ENCODE data around the gene DTX3.
"Not testable (repeated sequence)": the region's sequence is repeated elsewhere in the genome, so short reads cannot be mapped to it uniquely, and the experiment has no call there.

The DTX3 gene

GRCh38 chr12:57583008-57583831 lies 21.4 kb upstream of the DTX3 start:
- peak; percentile 55 to 56 for DNase-seq (ENCODE audit: low read depth in 2 of 2)

- no peak for DNase-seq (ENCODE audit: low read depth in 2 of 2)
Measured at GRCh38 chr12:57584050-57584449, 20.6 kb upstream of the DTX3 start.

GRCh38 chr12:57584690-57585089 lies 19.9 kb upstream of the DTX3 start:
- no peak for DNase-seq (ENCODE audit: low read depth in 2 of 2)

GRCh38 chr12:57585156-57585555 lies 19.5 kb upstream of the DTX3 start:
- no peak for DNase-seq (ENCODE audit: low read depth in 2 of 2)

GRCh38 chr12:57586128-57586527 lies 18.5 kb upstream of the DTX3 start:
- no peak for DNase-seq (ENCODE audit: low read depth in 2 of 2)

- DNase-seq (ENCODE audit: low read depth in 2 of 2) = no peak
Measured at GRCh38 chr12:57586832-57587429, 17.7 kb upstream of the DTX3 start.

GRCh38 chr12:57588951-57589610 lies 15.5 kb upstream of the DTX3 start:
- not testable (repeated sequence) for DNase-seq (ENCODE audit: low read depth in 2 of 2)

GRCh38 chr12:57590479-57590863 lies 14.2 kb upstream of the DTX3 start:
- DNase-seq (ENCODE audit: low read depth in 2 of 2) = no peak

- DNase-seq (ENCODE audit: low read depth in 2 of 2) = no peak
Measured at GRCh38 chr12:57590864-57591781, 13.5 kb upstream of the DTX3 start, which contains the start of gene PIP4K2C. Gene PIP4K2C (plus strand): TSS chr12:57591192. CDS start chr12:57591290, 98 bp downstream.

- DNase-seq (ENCODE audit: low read depth in 2 of 2) = no peak
Measured at GRCh38 chr12:57591782-57592325, 12.8 kb upstream of the DTX3 start.

- DNase-seq (ENCODE audit: low read depth in 2 of 2) = no peak
Measured at GRCh38 chr12:57592551-57593165, 12.0 kb upstream of the DTX3 start.

- DNase-seq (ENCODE audit: low read depth in 2 of 2) = no peak
Measured at GRCh38 chr12:57593187-57593586, 11.4 kb upstream of the DTX3 start.

GRCh38 chr12:57600395-57600794 lies 4.2 kb upstream of the DTX3 start:
- DNase-seq (ENCODE audit: low read depth in 2 of 2) = no peak

GRCh38 chr12:57602544-57602943 lies 2.1 kb upstream of the DTX3 start:
- DNase-seq (ENCODE audit: low read depth in 2 of 2) = no peak

- no peak for DNase-seq (ENCODE audit: low read depth in 2 of 2)
Measured at GRCh38 chr12:57603324-57603723, 1.3 kb upstream of the DTX3 start.

GRCh38 chr12:57603815-57604453 lies 690 bp upstream of the DTX3 start:
- no peak for DNase-seq (ENCODE audit: low read depth in 2 of 2)

- DNase-seq (ENCODE audit: low read depth in 2 of 2) = no peak
Measured at GRCh38 chr12:57604992-57605810, 577 bp downstream of the DTX3 start.

GRCh38 chr12:57605811-57606311 lies 1.2 kb downstream of the DTX3 start:
- no peak for DNase-seq (ENCODE audit: low read depth in 2 of 2)

GRCh38 chr12:57606399-57606798 lies 1.8 kb downstream of the DTX3 start:
- DNase-seq (ENCODE audit: low read depth in 2 of 2) = no peak
